ENCODE results near the gene NTN1. TPM values are rescaled to one million over a fixed set of nuclear protein-coding genes. Genes with fewer than 3 reads are reported as not detected.

The NTN1 gene
- total and polyA plus RNA-seq, 2 of the 13 experiments (the other 11 are each of a cell fraction or from before 2014, with no cell fraction given) = 0.04 to 0.05 TPM

- Histone ChIP-seq H3K4me3 (replicated peaks in 1 of 3; ENCODE audit: insufficient read depth in 1 of 3, low read depth in 2 of 3, low read length in 3 of 3) (no peak overlapping the region), H3K36me3 (replicated peaks in 1 of 2; ENCODE audit: control insufficient read depth in 1 of 2, insufficient read depth in 2 of 2, low read length in 2 of 2) (no peaks in the 10 kb centered on the region), H3K4me2 (ENCODE audit: low read depth, low read length) (no peak overlapping the region), H2AFZ (ENCODE audit: low read length) (no peak overlapping the region), H4K20me1 (ENCODE audit: insufficient read depth, low read length) (no peaks in the 10 kb centered on the region), H3K4me1 (ENCODE audit: insufficient read depth, low read length) (0 out of 2 replicates have a peak, but pooled peaks cover 9% of the 10 kb centered on the region), H3K9me3 (ENCODE audit: low read length) (no peaks in the 10 kb centered on the region), H3K79me2 (ENCODE audit: insufficient read depth, low read length) (no peaks in the 10 kb centered on the region), H3K27ac (ENCODE audit: extremely low read length, insufficient read depth, low read length) (no peak overlapping the region), H3K27me3 (ENCODE audit: control insufficient read depth in 1 of 2, insufficient read depth in 2 of 2, low read length in 2 of 2) (peaks cover 7 to 49% of the 10 kb centered on the region in 2 experiments; a peak in 3 of 5 replicates), H3K9ac (ENCODE audit: insufficient read depth, low read depth, low read length) (no peak overlapping the region)
- intact Hi-C loops (cut with micrococcal nuclease; ENCODE audit: unreplicated experiment) (no loop called here), in situ Hi-C loops (cut with HindIII; ENCODE audit: extremely low pct_ligation_motif_present, low pct_unique_long_range_greater_than_20kb) (no loop called here)
- no peak for TF ChIP-seq ZNF713 (CRISPR knock-in tag; IDR thresholded peaks at IDR 0.05)
- TF ChIP-seq ZNF816 (CRISPR knock-in tag; IDR thresholded peaks at IDR 0.05; ENCODE audit: borderline replicate concordance) = no peak
- TF ChIP-seq ZNF598 (CRISPR knock-in tag; IDR thresholded peaks at IDR 0.05; ENCODE audit: borderline replicate concordance) = no peak
- TF ChIP-seq DPF2 (CRISPR knock-in tag; IDR thresholded peaks at IDR 0.05; ENCODE audit: borderline replicate concordance, low read depth) = no peak
- TF ChIP-seq ZNF510 (CRISPR knock-in tag; IDR thresholded peaks at IDR 0.05; ENCODE audit: low read depth) = no peak
- TF ChIP-seq ARNTL (CRISPR knock-in tag; IDR thresholded peaks at IDR 0.05) = no peak
- no peak for TF ChIP-seq CBX5 (CRISPR knock-in tag; IDR thresholded peaks at IDR 0.05; ENCODE audit: borderline replicate concordance)
- TF ChIP-seq IKZF4 (CRISPR knock-in tag; IDR thresholded peaks at IDR 0.05; ENCODE audit: borderline replicate concordance, low read depth, not compliant biosample characterization) = no peak
- no peak for TF ChIP-seq MAFK (conservative IDR thresholded peaks at IDR 0.05 in 1 of 2, IDR thresholded peaks at IDR 0.05 in 1 of 2; ENCODE audit: low read length in 2 of 2)
- TF ChIP-seq ZNF3 (CRISPR knock-in tag; IDR thresholded peaks at IDR 0.05) = no peak
- no peak for TF ChIP-seq ZNF780A (CRISPR knock-in tag; IDR thresholded peaks at IDR 0.05)
- no peak for TF ChIP-seq HNF4A (CRISPR knock-in tag; IDR thresholded peaks at IDR 0.05)
- TF ChIP-seq MLXIP (CRISPR knock-in tag; IDR thresholded peaks at IDR 0.05; ENCODE audit: borderline replicate concordance) = no peak
- no peak for TF ChIP-seq ZNF781 (CRISPR knock-in tag; IDR thresholded peaks at IDR 0.05; ENCODE audit: borderline replicate concordance, not compliant biosample characterization)
- no peak for TF ChIP-seq NR3C1 (CRISPR knock-in tag; IDR thresholded peaks at IDR 0.05)
- no TSS peak for BruUV-seq (replicated peaks)
- ATAC-seq (no peak), DNase-seq (ENCODE audit: low spot score) (no peak), FAIRE-seq (no peak)
- WGBS (ENCODE audit: low lambda C conversion rate) = 42% methylated on average over 9 of the region's 14 CpGs
- CTCF ChIA-PET (ENCODE audit: low intra/inter-chr PET ratio, low total read pairs) = no interaction called here
- POLR2A ChIA-PET = no interaction called here
These were observed 184.5 kb downstream of the NTN1 start for GRCh38 chr17:9205520-9206409.

All from HepG2 (cell line).